Mesenchymal stem cell (in vitro differentiated cells and primary cell): ENCODE measurements around the gene NRF1.

Experiments used
- DNase-seq: peaks from one replicate; pipeline ENCODE4 v3.0.0-alpha.2; 2013
- H2AFZ ChIP-seq: one replicate; pipeline ENCODE4 v1.6.1; 2013; ENCODE audit warnings: low read depth, mild to moderate bottlenecking, control low read depth, inconsistent platforms, low read length, moderate library complexity
- H2AK5ac ChIP-seq: 2 replicates; pipeline ENCODE4 v1.6.1; 2013; ENCODE audit warnings: low read length, moderate library complexity, mild to moderate bottlenecking, inconsistent platforms; ENCODE audit not compliant: severe bottlenecking
- H2BK120ac ChIP-seq: one replicate; pipeline ENCODE4 v1.6.1; 2013; ENCODE audit warnings: low read depth, mild to moderate bottlenecking, inconsistent platforms, low read length, moderate library complexity
- H2BK12ac ChIP-seq, 2 experiments: one replicate each; pipeline ENCODE4 v1.6.1; 2013; ENCODE audit warnings: inconsistent platforms in 2 of 2, low read length in 2 of 2, mild to moderate bottlenecking in 2 of 2, moderate library complexity in 2 of 2, control low read depth in 1 of 2
- H2BK15ac ChIP-seq: one replicate; pipeline ENCODE4 v1.6.1; 2013; ENCODE audit warnings: mild to moderate bottlenecking, low read depth, inconsistent platforms; ENCODE audit not compliant: poor library complexity, severe bottlenecking
- H2BK5ac ChIP-seq: 2 replicates; pipeline ENCODE4 v1.6.1; 2013; ENCODE audit warnings: low read depth, mild to moderate bottlenecking, low read length, control low read depth, inconsistent platforms; ENCODE audit not compliant: poor library complexity, severe bottlenecking
- H3K14ac ChIP-seq, 2 experiments: one replicate each; pipeline ENCODE4 v1.6.1; 2013; ENCODE audit warnings: inconsistent platforms in 2 of 2, low read length in 2 of 2, control low read depth in 1 of 2, mild to moderate bottlenecking in 1 of 2, moderate library complexity in 1 of 2
- H3K18ac ChIP-seq, 2 experiments: one replicate each; pipeline ENCODE4 v1.6.1; 2013; ENCODE audit warnings: inconsistent platforms in 2 of 2, low read length in 2 of 2, control low read depth in 1 of 2, low read depth in 1 of 2, mild to moderate bottlenecking in 1 of 2
- H3K23ac ChIP-seq, 2 experiments: one replicate each; pipeline ENCODE4 v1.6.1; 2013; ENCODE audit warnings: inconsistent platforms in 2 of 2, low read length in 2 of 2, mild to moderate bottlenecking in 2 of 2, moderate library complexity in 2 of 2, control low read depth in 1 of 2
- H3K27ac ChIP-seq: 2 replicates; pipeline ENCODE4 v1.5.1; 2013; ENCODE audit warnings: mild to moderate bottlenecking, moderate library complexity, low read length, control low read depth, inconsistent platforms; ENCODE audit not compliant: poor library complexity, severe bottlenecking
- H3K27me3 ChIP-seq, 2 experiments: 2 replicates each; pipeline versions ENCODE4 v1.6.1 to v1.7.0; 2013; ENCODE audit warnings: low read length in 2 of 2, mild to moderate bottlenecking in 2 of 2, moderate library complexity in 2 of 2, control low read depth in 1 of 2, inconsistent platforms in 1 of 2; ENCODE audit not compliant: control insufficient read depth in 1 of 2, insufficient read depth in 1 of 2
- H3K36me3 ChIP-seq, 2 experiments: 2 replicates each; pipeline versions ENCODE4 v1.6.1 to v1.7.0; 2013; ENCODE audit warnings: low read length in 2 of 2, control low read depth in 1 of 2, inconsistent platforms in 1 of 2, low read depth in 1 of 2, mild to moderate bottlenecking in 1 of 2; ENCODE audit not compliant: insufficient read depth in 2 of 2, control insufficient read depth in 1 of 2
- H3K4ac ChIP-seq, 2 experiments: one replicate each; pipeline ENCODE4 v1.6.1; 2013; ENCODE audit warnings: inconsistent platforms in 2 of 2, low read length in 2 of 2, mild to moderate bottlenecking in 2 of 2, moderate library complexity in 2 of 2, control low read depth in 1 of 2, low read depth in 1 of 2
- H3K4me1 ChIP-seq: 2 replicates; pipeline ENCODE4 v1.6.1; 2013; ENCODE audit warnings: low read depth, low read length, control low read depth; ENCODE audit not compliant: control insufficient read depth, insufficient read depth
- H3K4me2 ChIP-seq: 2 replicates; pipeline ENCODE4 v1.6.1; 2013; ENCODE audit warnings: low read length, mild to moderate bottlenecking, inconsistent platforms; ENCODE audit not compliant: poor library complexity, severe bottlenecking
- H3K4me3 ChIP-seq, 2 experiments: 2 replicates each; pipeline versions ENCODE4 v1.5.1 to v1.7.0; 2013; ENCODE audit warnings: low read length in 2 of 2, mild to moderate bottlenecking in 2 of 2, control low read depth in 1 of 2, low read depth in 1 of 2; ENCODE audit not compliant: insufficient read depth in 1 of 2
- H3K79me1 ChIP-seq: replicated peaks from 2 replicates; pipeline ENCODE4 v1.6.1; 2013; ENCODE audit warnings: mild to moderate bottlenecking, control low read depth, low read length, inconsistent platforms; ENCODE audit not compliant: poor library complexity, severe bottlenecking
- H3K9ac ChIP-seq: 2 replicates; pipeline ENCODE4 v1.7.0; 2013; ENCODE audit warnings: mild to moderate bottlenecking, low read length, moderate library complexity
- H3K9me3 ChIP-seq: 2 replicates; pipeline ENCODE4 v1.7.0; 2013; ENCODE audit warnings: mild to moderate bottlenecking, low read length; ENCODE audit not compliant: control insufficient read depth
- H4K8ac ChIP-seq: one replicate; pipeline ENCODE4 v1.6.1; 2013; ENCODE audit warnings: inconsistent platforms, mild to moderate bottlenecking, low read length, moderate library complexity
- H4K91ac ChIP-seq: one replicate; pipeline ENCODE4 v1.6.1; 2013; ENCODE audit warnings: mild to moderate bottlenecking, low read length, inconsistent platforms
- WGBS: methylation state at CpG from one replicate; pipeline ENCODE4 v1.1.7; 2013; ENCODE audit warnings: mixed read lengths; 5-methylcytosine and 5-hydroxymethylcytosine counted together

Gene NRF1

DNA sequence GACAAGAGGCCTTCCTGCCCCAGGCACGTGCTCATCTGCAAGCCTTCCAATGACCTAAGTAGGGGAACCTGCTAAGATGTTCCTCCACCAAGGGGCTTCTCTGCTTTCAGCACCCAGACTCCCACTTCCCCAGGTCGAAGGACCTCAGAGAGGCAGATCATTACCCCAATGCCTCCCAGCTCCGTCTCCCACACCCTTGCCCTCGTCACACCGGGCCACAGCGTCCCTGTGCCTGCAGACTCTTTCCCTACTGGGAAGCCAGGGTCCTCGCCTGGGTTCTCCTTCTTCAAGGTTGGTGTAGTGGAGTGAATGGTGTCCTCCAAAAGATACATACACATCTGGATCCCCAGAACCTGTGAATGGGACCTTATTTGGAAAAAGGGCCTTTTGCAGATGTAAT is 189.4 kb downstream of the NRF1 start:
- no peak overlapping the region for H3K18ac ChIP-seq
- H2AFZ ChIP-seq: no peak overlapping the region
- no peak overlapping the region for H3K4ac ChIP-seq
- WGBS: 88% methylated on average over 5 of the region's 7 CpGs
- no peaks in the 10 kb centered on the region for H3K4me1 ChIP-seq
- no peaks in the 10 kb centered on the region for H3K9me3 ChIP-seq
- peaks cover 0 to 20% of the 10 kb centered on the region in 2 experiments for H3K36me3 ChIP-seq
- H4K91ac ChIP-seq: no peak overlapping the region
- no peaks in the 10 kb centered on the region for H3K79me1 ChIP-seq
- H3K9ac ChIP-seq: no peak overlapping the region
- peaks cover 14 to 42% of the 10 kb centered on the region in 2 experiments for H3K27me3 ChIP-seq
- no peak overlapping the region for H2BK120ac ChIP-seq
- no peak overlapping the region for H4K8ac ChIP-seq
- no peak overlapping the region for H3K27ac ChIP-seq
- no peak for DNase-seq
- no peak overlapping the region for H3K14ac ChIP-seq
- H3K23ac ChIP-seq: no peak overlapping the region
- H2BK5ac ChIP-seq: no peak overlapping the region
- H2BK15ac ChIP-seq: no peak overlapping the region
- H2BK12ac ChIP-seq: no peak overlapping the region
- no peak overlapping the region for H2AK5ac ChIP-seq
- H3K4me3 ChIP-seq: no peak overlapping the region
- H3K4me2 ChIP-seq: no peak overlapping the region

DNA sequence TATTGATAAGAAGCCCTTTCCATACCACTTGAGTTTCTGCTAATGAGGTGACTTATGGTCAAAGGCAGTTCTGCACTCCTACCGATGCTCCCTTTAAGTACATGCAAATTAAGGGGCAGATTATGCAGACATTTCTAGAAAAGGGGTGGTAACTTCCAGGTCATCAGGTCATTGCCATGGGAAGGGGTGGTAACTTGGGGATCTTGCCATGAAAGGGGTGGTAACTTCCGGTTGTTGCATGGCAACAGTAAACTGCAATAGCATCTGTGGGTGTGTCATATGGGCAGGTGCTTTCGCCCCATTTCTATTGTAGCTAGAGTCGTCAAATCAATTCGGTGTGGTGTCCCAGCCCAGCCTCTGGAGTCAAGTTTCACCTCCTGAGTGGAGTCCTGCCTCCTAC is 190.4 kb downstream of the NRF1 start:
- Histone ChIP-seq H3K4me1 (no peaks in the 10 kb centered on the region), H3K9me3 (no peaks in the 10 kb centered on the region), H2BK5ac (no peak overlapping the region), H2AK5ac (no peak overlapping the region), H3K4ac (no peak overlapping the region), H4K91ac (no peak overlapping the region), H3K4me3 (no peak overlapping the region), H2BK12ac (no peak overlapping the region), H3K14ac (no peak overlapping the region), H3K23ac (no peak overlapping the region), H3K79me1 (no peaks in the 10 kb centered on the region), H4K8ac (no peak overlapping the region), H3K4me2 (no peak overlapping the region), H3K36me3 (peaks cover 0 to 20% of the 10 kb centered on the region in 2 experiments), H2BK120ac (no peak overlapping the region), H2AFZ (no peak overlapping the region), H3K18ac (no peak overlapping the region), H3K27ac (no peak overlapping the region), H2BK15ac (no peak overlapping the region), H3K9ac (no peak overlapping the region), H3K27me3 (peaks cover 14 to 42% of the 10 kb centered on the region in 2 experiments)
- 85% methylated on average over 5 of the region's 5 CpGs for WGBS
- DNase-seq: no peak

GRCh38 chr7:129803546-129804081 is 192.1 kb downstream of the NRF1 start:
- no peak for DNase-seq
- Histone ChIP-seq H2BK12ac (no peak overlapping the region), H3K36me3 (peaks cover 0 to 20% of the 10 kb centered on the region in 2 experiments), H2BK15ac (no peak overlapping the region), H2BK120ac (no peak overlapping the region), H3K27ac (no peak overlapping the region), H3K9me3 (no peaks in the 10 kb centered on the region), H3K27me3 (peaks cover 14 to 41% of the 10 kb centered on the region in 2 experiments), H3K9ac (no peak overlapping the region), H3K4me2 (no peak overlapping the region), H3K4me1 (peaks cover 1% of the 10 kb centered on the region), H3K23ac (no peak overlapping the region), H2AFZ (no peak overlapping the region), H3K4me3 (no peak overlapping the region), H3K79me1 (no peaks in the 10 kb centered on the region), H3K4ac (no peak overlapping the region), H3K14ac (no peak overlapping the region), H3K18ac (no peak overlapping the region), H2BK5ac (no peak overlapping the region), H2AK5ac (no peak overlapping the region), H4K8ac (no peak overlapping the region), H4K91ac (no peak overlapping the region)
- WGBS: 90% methylated on average over 17 of the region's 17 CpGs

DNA sequence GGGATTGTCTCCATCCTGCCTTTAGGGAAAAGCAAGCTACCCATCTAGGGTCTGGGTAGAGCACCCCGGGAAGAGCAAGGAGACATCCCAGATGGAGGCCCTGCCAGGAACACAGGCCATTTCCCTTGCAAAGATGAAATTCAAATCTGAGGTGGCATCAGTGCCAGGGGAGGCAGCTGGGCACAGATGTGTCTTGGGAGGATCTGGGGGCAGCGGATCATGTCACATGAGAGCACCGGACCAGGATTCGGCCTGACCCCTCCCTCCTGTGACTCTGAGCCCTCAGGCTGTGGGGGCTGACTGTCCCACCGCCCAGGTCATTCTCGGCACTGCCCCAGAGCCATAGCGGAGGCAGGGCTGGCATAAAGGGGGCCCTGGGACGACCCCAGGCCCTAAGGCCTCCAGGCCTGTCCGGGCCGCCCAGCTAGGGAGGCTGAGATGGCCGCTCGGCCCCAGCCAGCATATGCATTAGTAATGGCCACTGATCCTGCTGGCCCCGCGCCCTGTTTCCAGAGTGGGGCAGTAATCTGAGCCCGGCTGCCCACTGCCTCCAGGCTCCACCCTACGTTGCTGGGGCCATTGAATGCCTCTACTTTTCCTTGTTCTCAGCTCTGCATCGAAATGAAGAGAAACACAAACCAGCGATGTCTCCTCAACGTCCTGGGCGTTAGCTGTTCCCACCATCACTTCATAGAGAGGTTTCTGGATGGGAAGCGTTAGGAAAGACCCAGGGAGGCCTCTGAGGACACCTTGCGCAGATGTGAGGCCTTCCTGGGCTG is 192.8 kb downstream of the NRF1 start:
- Histone ChIP-seq H3K9ac (no peak overlapping the region), H3K23ac (no peak overlapping the region), H3K4me2 (no peak overlapping the region), H2BK15ac (no peak overlapping the region), H3K14ac (no peak overlapping the region), H3K18ac (no peak overlapping the region), H3K27me3 (peaks cover 14 to 36% of the 10 kb centered on the region in 2 experiments), H2AK5ac (no peak overlapping the region), H3K27ac (no peak overlapping the region), H3K4me3 (no peak overlapping the region), H4K91ac (no peak overlapping the region), H2AFZ (no peak overlapping the region), H4K8ac (no peak overlapping the region), H3K79me1 (no peaks in the 10 kb centered on the region), H2BK120ac (no peak overlapping the region), H2BK5ac (no peak overlapping the region), H3K36me3 (peaks cover 0 to 20% of the 10 kb centered on the region in 2 experiments), H3K4me1 (peaks cover 1% of the 10 kb centered on the region), H3K9me3 (no peaks in the 10 kb centered on the region), H2BK12ac (no peak overlapping the region), H3K4ac (no peak overlapping the region)
- no peak for DNase-seq
- 94% methylated on average over 22 of the region's 22 CpGs for WGBS
